Subcutaneous abdominal adipose tissue (tissue), 5 donors: ENCODE results near the gene KSR2.
"Not testable (repeated sequence)": the region's sequence is repeated elsewhere in the genome, so short reads cannot be mapped to it uniquely, and the experiment has no call there.

Experiments
- H3K27ac ChIP-seq: one replicate; pipeline ENCODE4 v1.7.0; 2013; ENCODE audit warnings: low read depth, mild to moderate bottlenecking, inconsistent platforms, low read length, moderate library complexity
- H3K27me3 ChIP-seq, 5 donors: one replicate each; pipeline ENCODE4 v1.7.0; 2013; ENCODE audit warnings: low read length in 5 of 5, inconsistent platforms in 1 of 5; ENCODE audit not compliant: control insufficient read depth in 5 of 5, insufficient read depth in 4 of 5
- H3K36me3 ChIP-seq, 5 donors: one replicate each; pipeline ENCODE4 v1.7.0; 2013; ENCODE audit warnings: low read length in 5 of 5; ENCODE audit not compliant: control insufficient read depth in 5 of 5, insufficient read depth in 5 of 5
- H3K4me1 ChIP-seq, 5 donors: one replicate each; pipeline ENCODE4 v1.7.0; 2013; ENCODE audit warnings: low read length in 5 of 5, mild to moderate bottlenecking in 3 of 5, moderate library complexity in 1 of 5; ENCODE audit not compliant: control insufficient read depth in 5 of 5, insufficient read depth in 5 of 5
- H3K4me3 ChIP-seq, 5 donors: one replicate each; pipeline ENCODE4 v1.7.0; 2013; ENCODE audit warnings: low read length in 5 of 5, low read depth in 1 of 5
- H3K9ac ChIP-seq, 5 donors: one replicate each; pipeline ENCODE4 v1.7.0; 2013; ENCODE audit warnings: low read length in 5 of 5, mild to moderate bottlenecking in 4 of 5, moderate library complexity in 3 of 5
- H3K9me3 ChIP-seq, 5 donors: one replicate each; pipeline ENCODE4 v1.7.0; 2013; ENCODE audit warnings: low read length in 5 of 5; ENCODE audit not compliant: control insufficient read depth in 5 of 5
- donor health status: healthy.
- donor health status: healthy.
- donor health status: healthy.
- donor health status: healthy.
- donor health status: healthy.

KSR2 gene

GRCh38 chr12:117761528-117762100 lies 207.2 kb downstream of the KSR2 start:
- Histone ChIP-seq H3K27ac (no peak overlapping the region), H3K36me3 (no peaks in the 10 kb centered on the region), H3K4me3 (no peak overlapping the region), H3K4me1 (no peaks in the 10 kb centered on the region), H3K9ac (no peak overlapping the region), H3K9me3 (peaks cover 0 to 20% (median 15%) of the 10 kb centered on the region in 5 donors), H3K27me3 (peaks cover 0 to 5% (median 0%) of the 10 kb centered on the region in 5 donors)

- H3K27ac ChIP-seq: no peak overlapping the region
- no peaks in the 10 kb centered on the region for H3K4me1 ChIP-seq
- no peak overlapping the region for H3K4me3 ChIP-seq
- H3K36me3 ChIP-seq: no peaks in the 10 kb centered on the region
- H3K27me3 ChIP-seq: peaks cover 0 to 5% (median 0%) of the 10 kb centered on the region in 5 donors
- peaks cover 0 to 14% (median 9%) of the 10 kb centered on the region in 5 donors for H3K9me3 ChIP-seq
- H3K9ac ChIP-seq: no peak overlapping the region
These were observed 207.8 kb downstream of the KSR2 start for GRCh38 chr12:117760990-117761389.

GRCh38 chr12:117750657-117751056 lies 218.1 kb downstream of the KSR2 start:
- no peak overlapping the region for H3K27ac ChIP-seq
- no peaks in the 10 kb centered on the region for H3K4me1 ChIP-seq
- no peaks in the 10 kb centered on the region for H3K36me3 ChIP-seq
- peaks cover 0 to 2% (median 0%) of the 10 kb centered on the region in 5 donors for H3K27me3 ChIP-seq
- H3K9me3 ChIP-seq: peaks cover 0 to 5% (median 0%) of the 10 kb centered on the region in 5 donors
- H3K9ac ChIP-seq: no peak overlapping the region
- H3K4me3 ChIP-seq: no peak overlapping the region

- no peak overlapping the region for H3K4me3 ChIP-seq
- H3K9me3 ChIP-seq: peaks cover 0 to 5% (median 0%) of the 10 kb centered on the region in 5 donors
- no peaks in the 10 kb centered on the region for H3K4me1 ChIP-seq
- no peaks in the 10 kb centered on the region for H3K36me3 ChIP-seq
- H3K27ac ChIP-seq: no peak overlapping the region
- peaks cover 0 to 2% (median 0%) of the 10 kb centered on the region in 5 donors for H3K27me3 ChIP-seq
- H3K9ac ChIP-seq: no peak overlapping the region
These were observed 219.4 kb downstream of the KSR2 start for GRCh38 chr12:117749431-117749830.

- H3K4me1 ChIP-seq, H3K27me3 ChIP-seq, H3K27ac ChIP-seq, H3K9ac ChIP-seq, H3K4me3 ChIP-seq, H3K9me3 ChIP-seq, H3K36me3 ChIP-seq: not testable (repeated sequence)
These were observed 222.4 kb downstream of the KSR2 start for GRCh38 chr12:117746358-117746757.

- no peaks in the 10 kb centered on the region for H3K4me1 ChIP-seq
- H3K27ac ChIP-seq: no peak overlapping the region
- H3K27me3 ChIP-seq: no peaks in the 10 kb centered on the region
- H3K36me3 ChIP-seq: no peaks in the 10 kb centered on the region
- H3K4me3 ChIP-seq: no peak overlapping the region
- no peaks in the 10 kb centered on the region for H3K9me3 ChIP-seq
- H3K9ac ChIP-seq: no peak overlapping the region
These were observed 224.4 kb downstream of the KSR2 start for GRCh38 chr12:117744418-117744817.

GRCh38 chr12:117743761-117744160 lies 225.0 kb downstream of the KSR2 start:
- H3K27me3 ChIP-seq: no peaks in the 10 kb centered on the region
- no peak overlapping the region for H3K4me3 ChIP-seq
- no peak overlapping the region for H3K27ac ChIP-seq
- H3K9ac ChIP-seq: no peak overlapping the region
- no peaks in the 10 kb centered on the region for H3K4me1 ChIP-seq
- H3K36me3 ChIP-seq: no peaks in the 10 kb centered on the region
- no peaks in the 10 kb centered on the region for H3K9me3 ChIP-seq

- Histone ChIP-seq H3K9ac (no peak overlapping the region), H3K9me3 (no peaks in the 10 kb centered on the region), H3K4me3 (no peak overlapping the region), H3K36me3 (no peaks in the 10 kb centered on the region), H3K27me3 (no peaks in the 10 kb centered on the region), H3K27ac (no peak overlapping the region), H3K4me1 (no peaks in the 10 kb centered on the region)
These were observed 226.1 kb downstream of the KSR2 start for GRCh38 chr12:117742721-117743120.

GRCh38 chr12:117738233-117738632 lies 230.6 kb downstream of the KSR2 start:
- Histone ChIP-seq H3K4me3 (no peak overlapping the region), H3K4me1 (no peaks in the 10 kb centered on the region), H3K27me3 (peaks cover 0 to 3% (median 0%) of the 10 kb centered on the region in 5 donors), H3K9ac (no peak overlapping the region), H3K36me3 (no peaks in the 10 kb centered on the region), H3K27ac (no peak overlapping the region), H3K9me3 (no peaks in the 10 kb centered on the region)

- H3K27me3 ChIP-seq: peaks cover 0 to 3% (median 0%) of the 10 kb centered on the region in 5 donors
- H3K27ac ChIP-seq: no peak overlapping the region
- H3K9me3 ChIP-seq: no peaks in the 10 kb centered on the region
- H3K36me3 ChIP-seq: no peaks in the 10 kb centered on the region
- H3K4me1 ChIP-seq: no peaks in the 10 kb centered on the region
- no peak overlapping the region for H3K4me3 ChIP-seq
- no peak overlapping the region for H3K9ac ChIP-seq
These were observed 235.3 kb downstream of the KSR2 start for GRCh38 chr12:117733549-117733805.
